Activated CD4-positive, CD25-positive, alpha-beta regulatory T cell treated with anti-CD3 and anti-CD28 coated beads, Interleukin-2, amount 50 U/mL, for 72 hours (primary cell): Measurements from ENCODE around the gene RAP1B.

Experiments
- DNase-seq: peaks from one replicate; pipeline ENCODE4 v3.0.0; 2021

Gene RAP1B

GRCh38 chr12:68610370-68611093 lies at the start of gene RAP1B:
Gene RAP1B, plus strand, starts transcription at chr12:68610899. Its CDS starts 37,826 bp downstream, at chr12:68648725.
- peak; percentile 85 for DNase-seq

- no peak for DNase-seq
Observed at GRCh38 chr12:68561830-68562229, 48.9 kb upstream of the RAP1B start.

- DNase-seq, result no peak
Observed at GRCh38 chr12:68564166-68564565, 46.5 kb upstream of the RAP1B start.

GRCh38 chr12:68565391-68565903 lies 45.3 kb upstream of the RAP1B start:
- no peak for DNase-seq

- no peak for DNase-seq
Observed at GRCh38 chr12:68568922-68569569, 41.7 kb upstream of the RAP1B start.

GRCh38 chr12:68572661-68573060 lies 38.0 kb upstream of the RAP1B start:
- DNase-seq, result no peak

GRCh38 chr12:68573406-68573805 lies 37.3 kb upstream of the RAP1B start:
- DNase-seq, result no peak

GRCh38 chr12:68577949-68578348 lies 32.8 kb upstream of the RAP1B start:
- no peak for DNase-seq

GRCh38 chr12:68578765-68579164 lies 31.9 kb upstream of the RAP1B start:
- DNase-seq, result no peak

GRCh38 chr12:68579254-68579653 lies 31.4 kb upstream of the RAP1B start:
- no peak for DNase-seq

- no peak for DNase-seq
Observed at GRCh38 chr12:68580911-68581310, 29.8 kb upstream of the RAP1B start.

GRCh38 chr12:68581926-68582325 lies 28.8 kb upstream of the RAP1B start:
- no peak for DNase-seq

GRCh38 chr12:68585966-68586365 lies 24.7 kb upstream of the RAP1B start:
- no peak for DNase-seq

GRCh38 chr12:68587448-68587873 lies 23.2 kb upstream of the RAP1B start:
- DNase-seq, result no peak

GRCh38 chr12:68589194-68589593 lies 21.5 kb upstream of the RAP1B start:
- DNase-seq, result no peak

GRCh38 chr12:68591734-68592418 lies 18.8 kb upstream of the RAP1B start:
- DNase-seq, result no peak

- DNase-seq, result no peak
Observed at GRCh38 chr12:68595241-68595640, 15.5 kb upstream of the RAP1B start.

GRCh38 chr12:68601767-68602166 lies 8.9 kb upstream of the RAP1B start:
- no peak for DNase-seq

GRCh38 chr12:68602720-68603119 lies 8.0 kb upstream of the RAP1B start:
- no peak for DNase-seq

- DNase-seq, result no peak
Observed at GRCh38 chr12:68608191-68608590, 2.5 kb upstream of the RAP1B start.

- DNase-seq, result no peak
Observed at GRCh38 chr12:68609998-68610369, 715 bp upstream of the RAP1B start.

GRCh38 chr12:68611094-68611805 lies 551 bp downstream of the RAP1B start:
- DNase-seq, result peak; percentile 55

- no peak for DNase-seq
Observed at GRCh38 chr12:68611806-68612160, 1.1 kb downstream of the RAP1B start.
